ENCODE results near the gene FADS1. TPM values are rescaled to one million over a fixed set of nuclear protein-coding genes. Genes with fewer than 3 reads are reported as not detected.
A peak's percentile ranks its signal among the peaks of the same experiment; 100 is the strongest.

The FADS1 gene
- total RNA-seq, 2 experiments from 2014 or later: not detected

- H3K4me3 ChIP-seq (ENCODE audit: low read depth, low read length, poor library complexity, severe bottlenecking): no peak overlapping the region
- no peak for DNase-seq (ENCODE audit: low spot score)
- ChIA-PET CTCF (ENCODE audit: unreplicated experiment) (no interaction called here), POLR2A (interaction anchor here (0.7 kb wide), 2 partner anchors 19 to 36 kb away, joined by 8 to 13 read pairs; no protein-coding TSS in a partner anchor)
- no peaks in the 10 kb centered on the region for H3K9me3 ChIP-seq (ENCODE audit: low read length)
- H2AFZ ChIP-seq (ENCODE audit: low read length): no peak overlapping the region
- TF ChIP-seq EZH2phosphoT487 (IDR thresholded peaks at IDR 0.05; ENCODE audit: borderline replicate concordance, low read depth, low read length): no peak
- TF ChIP-seq, protein P1, sequence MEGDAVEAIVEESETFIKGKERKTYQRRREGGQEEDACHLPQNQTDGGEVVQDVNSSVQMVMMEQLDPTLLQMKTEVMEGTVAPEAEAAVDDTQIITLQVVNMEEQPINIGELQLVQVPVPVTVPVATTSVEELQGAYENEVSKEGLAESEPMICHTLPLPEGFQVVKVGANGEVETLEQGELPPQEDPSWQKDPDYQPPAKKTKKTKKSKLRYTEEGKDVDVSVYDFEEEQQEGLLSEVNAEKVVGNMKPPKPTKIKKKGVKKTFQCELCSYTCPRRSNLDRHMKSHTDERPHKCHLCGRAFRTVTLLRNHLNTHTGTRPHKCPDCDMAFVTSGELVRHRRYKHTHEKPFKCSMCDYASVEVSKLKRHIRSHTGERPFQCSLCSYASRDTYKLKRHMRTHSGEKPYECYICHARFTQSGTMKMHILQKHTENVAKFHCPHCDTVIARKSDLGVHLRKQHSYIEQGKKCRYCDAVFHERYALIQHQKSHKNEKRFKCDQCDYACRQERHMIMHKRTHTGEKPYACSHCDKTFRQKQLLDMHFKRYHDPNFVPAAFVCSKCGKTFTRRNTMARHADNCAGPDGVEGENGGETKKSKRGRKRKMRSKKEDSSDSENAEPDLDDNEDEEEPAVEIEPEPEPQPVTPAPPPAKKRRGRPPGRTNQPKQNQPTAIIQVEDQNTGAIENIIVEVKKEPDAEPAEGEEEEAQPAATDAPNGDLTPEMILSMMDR (conservative IDR thresholded peaks at IDR 0.05; ENCODE audit: low read length): no peak
- H3K4me2 ChIP-seq (ENCODE audit: low read length): no peak overlapping the region
- peaks cover 10% of the 10 kb centered on the region for H3K4me1 ChIP-seq (ENCODE audit: insufficient read depth, low read length, poor library complexity, severe bottlenecking)
- intact Hi-C loops (cut with micrococcal nuclease; ENCODE audit: unreplicated experiment): no loop called here
- H3K27ac ChIP-seq (ENCODE audit: low read depth, low read length, poor library complexity, severe bottlenecking): no peak overlapping the region
- H4K20me1 ChIP-seq (ENCODE audit: insufficient read depth, low read length): peaks cover 14% of the 10 kb centered on the region; the same call in 1 of the 2 replicates
- no peaks in the 10 kb centered on the region for H3K9me2 ChIP-seq (ENCODE audit: insufficient read depth, low read length)
- H3K79me2 ChIP-seq (ENCODE audit: insufficient read depth, low read depth, low read length): peaks cover 49% of the 10 kb centered on the region
- no TSS peak for BruUV-seq (replicated peaks)
- peaks cover 72% of the 10 kb centered on the region for H3K36me3 ChIP-seq (ENCODE audit: insufficient read depth, low read length)
Observed at GRCh38 chr11:61799665-61800284, 17.0 kb downstream of the FADS1 start.

- TF ChIP-seq EZH2phosphoT487 (IDR thresholded peaks at IDR 0.05; ENCODE audit: borderline replicate concordance, low read depth, low read length): no peak
- TF ChIP-seq, protein P1 (conservative IDR thresholded peaks at IDR 0.05; ENCODE audit: low read length): peak; percentile 98
- Histone ChIP-seq H3K27ac (ENCODE audit: low read depth, low read length, poor library complexity, severe bottlenecking) (no peak overlapping the region), H3K4me2 (ENCODE audit: low read length) (peak overlapping the region; percentile 13; the same call in 1 of the 2 replicates), H3K9me2 (ENCODE audit: insufficient read depth, low read length) (no peaks in the 10 kb centered on the region), H3K36me3 (ENCODE audit: insufficient read depth, low read length) (peaks cover 76% of the 10 kb centered on the region), H2AFZ (ENCODE audit: low read length) (no peak overlapping the region), H3K4me3 (ENCODE audit: low read depth, low read length, poor library complexity, severe bottlenecking) (no peak overlapping the region), H4K20me1 (ENCODE audit: insufficient read depth, low read length) (peaks cover 18% of the 10 kb centered on the region; the same call in 1 of the 2 replicates), H3K9me3 (ENCODE audit: low read length) (no peaks in the 10 kb centered on the region), H3K79me2 (ENCODE audit: insufficient read depth, low read depth, low read length) (peaks cover 69% of the 10 kb centered on the region), H3K4me1 (ENCODE audit: insufficient read depth, low read length, poor library complexity, severe bottlenecking) (peaks cover 20% of the 10 kb centered on the region)
- intact Hi-C loops (cut with micrococcal nuclease; ENCODE audit: unreplicated experiment): loop anchor here (1.0 to 2.0 kb wide), 4 partner anchors 73 to 285 kb away; no protein-coding TSS in a partner anchor
- no TSS peak for BruUV-seq (replicated peaks)
- DNase-seq (ENCODE audit: low spot score): peak; percentile 71
- ChIA-PET POLR2A (interaction anchor here (0.6 to 2.3 kb wide), 8 partner anchors 23 to 378 kb away, joined by 3 to 8 read pairs (median 3); no protein-coding TSS in a partner anchor), CTCF (ENCODE audit: unreplicated experiment) (interaction anchor here (0.5 to 1.8 kb wide), 5 partner anchors 8 to 313 kb away, joined by 3 to 13 read pairs (median 3); no protein-coding TSS in a partner anchor)
Observed at GRCh38 chr11:61797263-61797944, 19.4 kb downstream of the FADS1 start.

Data from OCI-LY7 (cell line).